B cell (primary cell): ENCODE results near the gene RFX2.

Experiments used
- CTCF ChIP-seq: fragments of 200-600 bp; IDR thresholded peaks from one replicate; pipeline ENCODE4 v1.8.0; 2022; ENCODE audit warnings: antibody characterized with exemption, mild to moderate bottlenecking
- EZH2 ChIP-seq: IDR thresholded peaks from 2 replicates; pipeline ENCODE4 v1.6.1; 2012; ENCODE audit warnings: borderline replicate concordance, low read depth, mild to moderate bottlenecking, moderate library complexity, low read length; ENCODE audit not compliant: insufficient read depth, poor library complexity, severe bottlenecking

- TF ChIP-seq EZH2 (no peak), CTCF (no peak)
Observed at GRCh38 chr19:5956728-5957127, 153.6 kb downstream of the RFX2 start.
